ENCODE results near the gene SPC24. TPM values are rescaled to one million over a fixed set of nuclear protein-coding genes. Genes with fewer than 3 reads are reported as not detected.
"Not testable (repeated sequence)": the region's sequence is repeated elsewhere in the genome, so short reads cannot be mapped to it uniquely, and the experiment has no call there.

Gene SPC24
- total and polyA plus RNA-seq, 2 donors, result 1.8 to 21.1 TPM

- no peaks in the 10 kb centered on the region for H3K36me3 ChIP-seq (ENCODE audit: insufficient read depth)
- no peak overlapping the region for H3K4me3 ChIP-seq (ENCODE audit: low read depth, low read length)
- WGBS, result 97% methylated on average over 27 of the region's 27 CpGs
- no peak overlapping the region for H3K27ac ChIP-seq (ENCODE audit: low read depth)
- no peak for DNase-seq (ENCODE audit: extremely low spot score)
- no peaks in the 10 kb centered on the region for H3K4me1 ChIP-seq (ENCODE audit: insufficient read depth)
These were observed 42.4 kb downstream of the SPC24 start for GRCh38 chr19:11113140-11113708.

GRCh38 chr19:11111771-11112144 is 43.8 kb downstream of the SPC24 start:
- H3K36me3 ChIP-seq (ENCODE audit: insufficient read depth), result no peaks in the 10 kb centered on the region
- 84% methylated on average over 8 of the region's 8 CpGs for WGBS
- no peaks in the 10 kb centered on the region for H3K4me1 ChIP-seq (ENCODE audit: insufficient read depth)
- no peak overlapping the region for H3K4me3 ChIP-seq (ENCODE audit: low read depth, low read length)
- no peak overlapping the region for H3K27ac ChIP-seq (ENCODE audit: low read depth)
- DNase-seq (ENCODE audit: extremely low spot score), result no peak

GRCh38 chr19:11111117-11111770 is 44.3 kb downstream of the SPC24 start:
- Histone ChIP-seq H3K4me1 (ENCODE audit: insufficient read depth) (no peaks in the 10 kb centered on the region), H3K4me3 (ENCODE audit: low read depth, low read length) (no peak overlapping the region), H3K36me3 (ENCODE audit: insufficient read depth) (no peaks in the 10 kb centered on the region), H3K27ac (ENCODE audit: low read depth) (no peak overlapping the region)
- 87% methylated on average over 15 of the region's 15 CpGs for WGBS
- DNase-seq (ENCODE audit: extremely low spot score), result no peak

- Histone ChIP-seq H3K36me3 (ENCODE audit: insufficient read depth) (no peaks in the 10 kb centered on the region), H3K4me1 (ENCODE audit: insufficient read depth) (no peaks in the 10 kb centered on the region), H3K27ac (ENCODE audit: low read depth) (no peak overlapping the region), H3K4me3 (ENCODE audit: low read depth, low read length) (no peak overlapping the region)
- WGBS, result 82% methylated on average over 6 of the region's 6 CpGs
- no peak for DNase-seq (ENCODE audit: extremely low spot score)
These were observed 46.8 kb downstream of the SPC24 start for GRCh38 chr19:11108746-11109145.

- 65% methylated on average over 13 of the region's 13 CpGs for WGBS
- Histone ChIP-seq H3K36me3 (ENCODE audit: insufficient read depth) (no peaks in the 10 kb centered on the region), H3K4me1 (ENCODE audit: insufficient read depth) (no peaks in the 10 kb centered on the region), H3K27ac (ENCODE audit: low read depth) (no peak overlapping the region), H3K4me3 (ENCODE audit: low read depth, low read length) (no peak overlapping the region)
- no peak for DNase-seq (ENCODE audit: extremely low spot score)
These were observed 49.1 kb downstream of the SPC24 start for GRCh38 chr19:11106477-11106876.

GRCh38 chr19:11105014-11105636 is 50.5 kb downstream of the SPC24 start:
- no peak for DNase-seq (ENCODE audit: extremely low spot score)
- no peak overlapping the region for H3K27ac ChIP-seq (ENCODE audit: low read depth)
- 91% methylated on average over 36 of the region's 36 CpGs for WGBS
- no peaks in the 10 kb centered on the region for H3K4me1 ChIP-seq (ENCODE audit: insufficient read depth)
- H3K36me3 ChIP-seq (ENCODE audit: insufficient read depth), result no peaks in the 10 kb centered on the region
- no peak overlapping the region for H3K4me3 ChIP-seq (ENCODE audit: low read depth, low read length)

- H3K36me3 ChIP-seq (ENCODE audit: insufficient read depth), result not testable (repeated sequence)
These were observed 51.9 kb downstream of the SPC24 start for GRCh38 chr19:11103667-11104066.

GRCh38 chr19:11102944-11103343 is 52.6 kb downstream of the SPC24 start:
- 86% methylated on average over 16 of the region's 16 CpGs for WGBS
- DNase-seq (ENCODE audit: extremely low spot score), result no peak
- H3K36me3 ChIP-seq (ENCODE audit: insufficient read depth), result no peaks in the 10 kb centered on the region
- H3K4me1 ChIP-seq (ENCODE audit: insufficient read depth), result no peaks in the 10 kb centered on the region
- H3K4me3 ChIP-seq (ENCODE audit: low read depth, low read length), result no peak overlapping the region
- no peak overlapping the region for H3K27ac ChIP-seq (ENCODE audit: low read depth)

More at GRCh38 chr19:11103667-11104066, 51.9 kb downstream of the SPC24 start:
- H3K27ac ChIP-seq (ENCODE audit: low read depth); H3K4me1 ChIP-seq (ENCODE audit: insufficient read depth); DNase-seq (ENCODE audit: extremely low spot score); H3K4me3 ChIP-seq (ENCODE audit: low read depth, low read length): not testable (repeated sequence)
- WGBS, result 87% methylated on average over 10 of the region's 10 CpGs

- DNase-seq (ENCODE audit: extremely low spot score), result no peak
- Histone ChIP-seq H3K27ac (ENCODE audit: low read depth) (no peak overlapping the region), H3K36me3 (ENCODE audit: insufficient read depth) (no peaks in the 10 kb centered on the region), H3K4me1 (ENCODE audit: insufficient read depth) (no peaks in the 10 kb centered on the region), H3K4me3 (ENCODE audit: low read depth, low read length) (no peak overlapping the region)
- 90% methylated on average over 5 of the region's 5 CpGs for WGBS
These were observed 54.5 kb downstream of the SPC24 start for GRCh38 chr19:11101057-11101456.

- Histone ChIP-seq H3K4me3 (ENCODE audit: low read depth, low read length) (no peak overlapping the region), H3K36me3 (ENCODE audit: insufficient read depth) (no peaks in the 10 kb centered on the region), H3K4me1 (ENCODE audit: insufficient read depth) (no peaks in the 10 kb centered on the region), H3K27ac (ENCODE audit: low read depth) (no peak overlapping the region)
- no peak for DNase-seq (ENCODE audit: extremely low spot score)
- WGBS, result 70% methylated on average over 12 of the region's 12 CpGs
These were observed 55.5 kb downstream of the SPC24 start for GRCh38 chr19:11100049-11100448.

- Histone ChIP-seq H3K27ac (ENCODE audit: low read depth) (no peak overlapping the region), H3K36me3 (ENCODE audit: insufficient read depth) (no peaks in the 10 kb centered on the region), H3K4me3 (ENCODE audit: low read depth, low read length) (no peak overlapping the region), H3K4me1 (ENCODE audit: insufficient read depth) (no peaks in the 10 kb centered on the region)
- DNase-seq (ENCODE audit: extremely low spot score), result no peak
- WGBS, result 87% methylated on average over 3 of the region's 3 CpGs
These were observed 56.7 kb downstream of the SPC24 start for GRCh38 chr19:11098861-11099260.

- no peak overlapping the region for H3K27ac ChIP-seq (ENCODE audit: low read depth)
- H3K4me1 ChIP-seq (ENCODE audit: insufficient read depth), result no peaks in the 10 kb centered on the region
- H3K36me3 ChIP-seq (ENCODE audit: insufficient read depth), result no peaks in the 10 kb centered on the region
- 100% methylated on average over 2 of the region's 2 CpGs for WGBS
- H3K4me3 ChIP-seq (ENCODE audit: low read depth, low read length), result no peak overlapping the region
- no peak for DNase-seq (ENCODE audit: extremely low spot score)
These were observed 57.3 kb downstream of the SPC24 start for GRCh38 chr19:11098327-11098726.

GRCh38 chr19:11097367-11097766 is 58.2 kb downstream of the SPC24 start:
- H3K4me3 ChIP-seq (ENCODE audit: low read depth, low read length); H3K4me1 ChIP-seq (ENCODE audit: insufficient read depth); DNase-seq (ENCODE audit: extremely low spot score); H3K36me3 ChIP-seq (ENCODE audit: insufficient read depth); H3K27ac ChIP-seq (ENCODE audit: low read depth): not testable (repeated sequence)
- WGBS, result 93% methylated on average over 6 of the region's 6 CpGs

- Histone ChIP-seq H3K36me3 (ENCODE audit: insufficient read depth) (no peaks in the 10 kb centered on the region), H3K27ac (ENCODE audit: low read depth) (peak overlapping the region; percentile 80), H3K4me3 (ENCODE audit: low read depth, low read length) (no peak overlapping the region), H3K4me1 (ENCODE audit: insufficient read depth) (no peaks in the 10 kb centered on the region)
- WGBS, result 53% methylated on average over 10 of the region's 10 CpGs
- no peak for DNase-seq (ENCODE audit: extremely low spot score)
These were observed 59.3 kb downstream of the SPC24 start for GRCh38 chr19:11096210-11096841.
